DND-41 (cell line): ENCODE results near the gene CPN2.

Source experiments
- CTCF ChIP-seq: IDR thresholded peaks from 2 replicates; pipeline ENCODE4 v1.5.1; 2012; ENCODE audit warnings: borderline replicate concordance, low read length, moderate library complexity, mild to moderate bottlenecking; ENCODE audit not compliant: poor library complexity, severe bottlenecking; ENCODE audit errors: extremely low read depth
- EZH2 ChIP-seq: IDR thresholded peaks from 3 replicates; pipeline ENCODE4 v1.6.1; 2012; ENCODE audit warnings: borderline replicate concordance, low read depth, mild to moderate bottlenecking, moderate library complexity, low read length, inconsistent platforms; ENCODE audit not compliant: severe bottlenecking

GRCh38 chr3:194399874-194400411 lies 48.8 kb upstream of the CPN2 start:
- no peak for TF ChIP-seq EZH2
- TF ChIP-seq CTCF, result no peak
